NCI-H1048 (cell line): Measurements from ENCODE around the gene NR3C2.

Experiments
- DNase-seq: peaks from one replicate; lab custom pipeline; 2025; lab: John Stamatoyannopoulos, UW

Gene NR3C2

DNA sequence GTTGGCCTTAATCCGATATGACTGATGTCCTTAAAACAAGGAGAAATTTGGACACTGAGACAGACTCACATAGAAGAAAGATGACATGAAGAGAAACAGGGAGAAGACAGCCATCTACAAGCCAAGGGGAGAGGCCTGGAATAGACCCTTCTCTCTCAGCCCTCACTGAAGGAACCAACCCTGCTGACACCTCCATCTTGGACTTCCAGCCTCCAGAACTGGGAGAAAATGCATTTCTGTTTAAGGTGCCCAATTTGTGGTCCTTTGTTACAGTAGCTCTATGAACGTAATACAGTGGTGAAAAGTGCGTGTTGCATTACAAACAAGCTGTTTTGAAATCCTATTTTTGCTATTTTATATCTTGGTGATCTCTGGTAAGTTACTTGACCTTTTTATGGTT, 366.8 kb downstream of the NR3C2 start:
- DNase-seq: no peak

DNA sequence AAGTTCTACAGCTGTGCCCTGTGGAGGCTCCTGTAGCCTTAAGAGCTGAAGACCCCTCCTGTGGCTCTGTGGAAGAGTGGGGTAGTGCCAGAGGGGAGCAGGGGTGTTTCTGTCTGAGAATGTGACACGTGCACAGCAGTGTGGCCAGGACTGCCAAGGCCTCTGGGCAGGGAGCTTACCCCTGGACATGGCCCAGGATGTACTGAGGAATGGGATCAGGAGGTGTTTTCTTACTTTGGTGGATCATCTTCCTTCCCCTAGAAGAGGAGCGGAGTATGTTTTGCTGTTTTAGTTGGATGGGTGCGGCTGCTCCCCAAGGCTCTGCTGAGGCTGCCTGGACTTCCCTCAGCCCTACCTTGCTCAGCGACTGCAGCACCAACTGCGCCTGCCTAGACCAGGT, 367.8 kb downstream of the NR3C2 start:
- no peak for DNase-seq

DNA sequence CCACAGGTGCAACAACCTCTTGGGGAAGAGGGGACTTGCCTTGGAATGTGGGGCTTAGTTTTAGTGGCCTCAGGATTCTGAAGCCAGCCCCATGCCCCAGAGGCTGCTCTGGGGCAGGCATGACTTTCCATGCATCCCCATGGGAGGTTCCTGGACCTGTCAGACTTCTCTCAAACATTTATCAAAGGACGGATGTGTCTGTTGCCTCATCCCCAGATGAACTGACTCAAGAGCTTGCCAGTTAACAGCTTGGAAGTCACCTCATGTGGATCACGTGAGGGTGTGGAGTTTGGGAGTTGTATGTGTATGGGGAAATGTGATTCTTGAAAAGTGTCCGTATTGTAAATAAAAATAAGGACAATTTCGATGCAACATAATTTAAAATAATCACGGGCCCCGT, 368.9 kb downstream of the NR3C2 start:
- no peak for DNase-seq

DNA sequence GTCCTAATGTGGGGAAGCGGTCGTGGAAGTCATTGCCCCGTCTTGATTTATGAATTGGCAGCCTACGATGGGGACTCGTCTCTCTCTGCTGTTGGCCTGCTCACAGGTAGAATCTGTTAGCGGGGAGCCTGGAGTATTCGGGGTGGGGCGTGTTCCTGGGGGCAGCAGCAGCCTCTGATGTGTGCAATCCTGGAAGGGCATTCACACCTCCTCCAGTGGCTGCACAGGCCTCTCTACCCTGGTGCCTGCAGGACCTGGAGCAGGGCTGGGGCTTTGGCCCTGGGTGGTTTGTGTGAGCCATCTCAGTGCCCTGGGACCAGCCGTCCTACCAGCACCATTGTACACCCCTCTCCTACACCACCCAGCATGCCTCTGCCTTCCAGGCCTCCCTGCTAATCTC, 369.4 kb downstream of the NR3C2 start:
- no peak for DNase-seq

DNA sequence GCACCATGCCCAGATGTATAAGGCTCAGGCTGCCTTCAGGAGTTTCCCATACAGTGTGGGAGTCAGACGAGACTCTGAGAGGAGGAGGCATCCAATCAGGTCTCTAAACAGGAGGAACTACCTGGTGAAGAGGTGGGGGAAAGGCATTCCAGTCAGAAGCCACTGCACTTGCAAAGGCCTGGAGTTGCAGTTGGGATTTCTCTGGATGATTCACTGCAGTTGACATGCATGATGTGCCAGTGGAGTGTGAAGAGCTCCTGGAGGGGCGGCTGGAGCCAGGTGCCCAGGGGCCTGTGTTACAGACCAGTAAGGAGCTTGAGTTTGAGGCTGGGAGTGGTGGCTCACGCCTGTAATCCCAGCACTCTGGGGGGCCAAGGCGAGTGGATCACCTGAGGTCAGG, 371.2 kb downstream of the NR3C2 start:
- DNase-seq: no peak

DNA sequence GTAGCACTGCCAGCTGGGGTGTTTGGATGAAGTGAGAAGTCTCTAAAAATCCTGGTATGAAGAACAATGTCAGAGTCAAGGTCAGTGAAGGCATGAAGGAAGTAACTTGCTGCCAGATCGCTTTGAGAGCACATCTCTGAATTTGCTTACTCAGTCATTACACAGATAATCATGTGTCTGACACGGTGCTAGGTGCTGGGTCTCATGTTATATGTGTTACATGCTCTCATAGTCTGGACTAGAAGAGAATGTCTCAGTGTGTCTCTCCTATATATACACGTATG, 372.4 kb downstream of the NR3C2 start:
- no peak for DNase-seq

DNA sequence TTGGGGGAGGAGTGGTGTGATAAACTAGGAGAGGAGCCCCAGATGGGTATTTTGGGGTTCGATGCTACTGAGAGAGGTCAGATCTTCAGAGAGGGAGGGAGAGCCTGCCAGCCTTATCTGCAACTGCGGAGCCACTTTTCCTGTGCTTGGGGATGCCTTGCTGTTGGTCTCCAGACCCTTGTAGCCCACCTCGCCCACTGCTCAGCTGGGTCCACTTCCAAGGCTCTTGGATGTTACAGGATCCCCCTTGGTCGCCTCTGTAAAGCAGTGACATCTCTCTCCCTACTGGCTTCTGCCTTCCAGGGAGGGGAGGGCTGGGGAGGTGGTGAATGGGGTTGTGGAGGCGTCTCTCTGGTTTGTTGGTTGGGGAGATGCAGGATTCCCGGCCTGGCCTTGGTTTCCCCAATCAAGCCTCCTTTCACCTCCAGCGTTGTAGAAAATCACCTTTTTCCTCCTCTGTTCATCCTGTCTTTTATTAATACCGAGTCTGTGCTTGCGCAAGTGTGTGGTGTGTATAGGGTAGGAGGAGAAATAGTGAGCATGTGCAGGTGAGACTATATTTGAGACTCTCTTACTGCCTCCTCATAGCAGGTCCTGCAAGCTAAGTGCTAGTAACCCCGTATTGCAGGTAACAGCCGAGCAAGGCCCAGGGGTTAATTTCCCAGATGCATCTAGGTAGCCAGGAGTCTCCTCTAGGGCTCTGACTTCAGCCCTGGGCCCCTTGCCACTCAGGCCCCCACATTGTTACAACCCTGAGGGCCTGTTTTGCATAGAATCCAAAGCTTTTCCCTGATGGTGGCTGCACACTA, 372.9 kb downstream of the NR3C2 start:
- DNase-seq: no peak

DNA sequence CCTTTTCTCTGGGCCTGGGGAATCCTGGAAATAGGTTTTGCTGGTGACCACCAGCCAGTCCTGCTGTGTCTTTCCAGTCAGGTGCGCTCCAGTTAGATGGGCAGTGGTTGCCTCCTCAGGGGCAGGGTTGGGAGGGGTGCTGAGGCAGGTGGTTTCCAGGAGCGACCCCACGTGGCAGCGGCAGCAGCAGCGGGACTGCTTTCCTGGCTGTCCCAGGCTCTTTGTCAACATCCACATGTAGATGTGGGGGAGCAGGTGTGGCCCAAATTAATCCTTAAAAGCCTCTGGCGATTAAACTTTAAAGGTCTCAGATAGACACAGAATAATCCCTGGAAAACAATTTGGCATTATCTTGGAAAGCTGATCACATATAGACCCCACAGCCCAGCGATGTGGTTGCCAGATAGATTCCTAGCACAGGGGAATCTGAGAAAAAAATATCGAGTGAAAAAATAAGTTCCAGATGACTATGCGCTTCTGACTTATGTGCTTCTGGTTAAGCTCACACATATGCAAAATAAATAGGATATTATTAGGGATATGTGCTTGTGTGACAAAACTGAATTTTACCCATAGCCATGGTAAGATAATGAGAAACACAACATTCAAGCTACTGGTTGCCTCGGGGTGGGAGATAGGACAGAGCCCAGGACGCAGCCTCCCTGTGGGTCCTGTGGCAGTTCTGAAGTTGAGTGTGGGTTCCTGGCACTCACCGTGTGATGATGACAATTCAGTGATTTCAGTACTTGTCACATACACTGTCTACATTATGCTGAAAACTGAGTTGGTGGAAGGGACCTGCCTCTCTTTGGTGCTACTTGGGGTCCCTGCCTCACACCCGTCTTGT, 373.9 kb downstream of the NR3C2 start:
- DNase-seq: no peak

DNA sequence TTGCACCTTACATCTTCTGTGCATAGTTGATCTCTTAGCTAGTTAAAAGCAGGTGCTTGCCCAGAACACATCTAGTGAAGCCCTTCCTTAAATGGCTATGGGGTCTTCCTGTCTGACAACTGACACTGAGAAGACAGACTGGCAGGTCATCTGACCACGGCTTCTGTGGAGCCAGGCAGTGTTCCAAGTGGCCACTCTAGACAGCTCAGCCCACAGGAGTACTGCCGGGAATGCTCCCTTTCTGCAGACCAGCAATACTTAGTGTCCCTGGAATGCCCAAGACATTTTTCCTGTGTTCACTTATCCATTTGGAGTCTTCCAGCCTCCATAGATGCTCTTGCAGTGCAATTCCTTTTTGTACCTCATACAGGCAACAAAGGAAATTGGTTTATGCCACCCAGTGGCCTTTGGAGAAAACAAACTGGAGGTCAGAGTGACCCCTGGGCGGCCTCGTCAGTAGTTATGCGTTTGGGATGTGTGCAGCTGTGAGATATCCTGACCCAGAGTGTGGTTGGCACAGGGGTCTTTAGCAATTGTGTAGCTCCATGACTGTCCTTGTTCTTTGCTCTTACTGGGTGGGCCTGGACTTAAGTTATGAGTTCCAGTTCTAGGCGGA, 374.8 kb downstream of the NR3C2 start:
- DNase-seq: no peak

DNA sequence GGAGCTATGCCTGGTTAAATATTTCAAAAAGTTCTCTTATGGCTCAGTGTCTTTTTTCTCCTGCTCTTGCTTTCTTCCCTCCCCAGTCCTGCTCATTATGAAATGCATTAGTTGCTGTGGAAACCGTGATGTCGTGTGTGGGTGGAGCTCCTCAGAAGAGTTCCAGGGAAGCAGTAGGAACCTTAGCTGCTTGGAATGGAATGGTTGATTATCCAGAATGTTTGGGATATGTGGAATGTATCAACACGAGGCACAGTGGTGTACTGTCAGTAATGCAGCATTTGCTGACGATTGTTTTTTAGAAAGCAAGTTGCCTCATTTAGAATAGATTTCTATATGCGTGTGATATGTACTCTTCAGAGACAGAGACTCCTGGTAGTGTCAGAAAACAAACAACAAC, 377.1 kb downstream of the NR3C2 start:
- no peak for DNase-seq

DNA sequence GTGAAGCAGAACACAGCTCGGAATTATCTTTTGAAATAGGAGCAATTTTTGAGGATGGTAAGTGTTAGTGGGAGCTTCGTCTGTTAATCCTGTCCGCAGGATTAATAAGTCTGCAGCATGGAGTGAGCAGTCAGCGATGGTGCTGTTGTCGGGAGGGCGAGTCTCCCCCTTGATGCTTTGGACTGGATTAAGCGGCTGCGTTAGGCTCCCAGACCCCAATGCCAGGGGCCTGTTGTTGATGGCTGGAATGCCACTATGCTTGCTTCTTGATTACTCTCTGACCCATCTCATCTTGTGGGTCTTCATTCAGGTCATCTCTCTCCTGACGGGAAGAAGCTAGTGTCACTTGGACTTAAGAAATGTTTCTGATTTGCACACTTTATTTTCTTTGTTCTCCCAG, 377.8 kb downstream of the NR3C2 start:
- DNase-seq: no peak

DNA sequence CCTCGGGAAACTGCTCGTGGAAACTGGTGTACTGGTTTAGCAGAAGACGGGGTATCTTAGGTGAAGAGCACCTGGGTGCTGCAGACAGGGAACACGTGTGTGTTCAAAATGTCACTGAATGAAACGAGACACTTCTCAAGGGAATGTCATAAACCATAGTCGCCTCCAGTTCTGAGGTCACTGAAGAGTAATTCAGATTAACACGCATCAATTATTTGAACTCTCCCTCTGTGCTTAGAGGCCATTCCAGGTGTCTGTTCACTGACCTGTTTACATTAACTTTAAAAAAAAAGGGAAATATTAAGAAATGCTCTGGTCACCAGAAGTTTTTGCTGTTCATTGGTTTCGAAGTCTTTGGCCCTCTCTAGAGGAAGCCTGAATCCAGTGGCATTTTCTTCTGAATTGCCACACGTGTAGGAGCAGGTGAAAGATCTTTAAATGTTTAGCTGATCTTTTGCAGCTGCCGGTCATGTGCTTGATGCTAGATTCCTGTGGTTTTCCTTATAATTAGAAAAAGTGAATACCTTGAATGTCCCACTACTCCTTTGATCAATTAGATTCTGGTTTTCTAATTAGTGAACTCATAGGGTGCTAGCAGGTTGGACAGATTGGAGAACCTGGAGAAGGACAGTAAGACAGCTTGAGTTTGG, 379.8 kb downstream of the NR3C2 start:
- DNase-seq: no peak

DNA sequence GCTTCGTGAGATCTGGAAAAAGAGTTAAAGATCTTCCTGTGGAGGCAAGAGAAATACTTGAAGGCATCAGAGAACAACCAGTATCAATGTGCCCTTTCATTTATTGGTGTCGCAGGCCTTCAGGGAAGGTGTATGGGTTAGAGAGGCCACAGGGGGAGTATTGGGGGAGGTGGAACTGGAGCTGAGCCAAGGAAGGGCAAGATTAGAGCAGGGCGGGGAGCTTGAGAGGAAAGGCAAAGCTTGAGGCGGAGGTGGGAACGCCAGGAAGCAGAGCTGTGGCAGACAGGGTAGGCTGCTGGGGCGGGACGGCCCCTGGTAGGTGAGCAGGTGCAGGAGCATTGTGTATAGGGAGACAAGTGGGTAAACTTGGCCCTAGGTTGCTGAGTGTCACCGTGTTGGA, 380.4 kb downstream of the NR3C2 start:
- no peak for DNase-seq

DNA sequence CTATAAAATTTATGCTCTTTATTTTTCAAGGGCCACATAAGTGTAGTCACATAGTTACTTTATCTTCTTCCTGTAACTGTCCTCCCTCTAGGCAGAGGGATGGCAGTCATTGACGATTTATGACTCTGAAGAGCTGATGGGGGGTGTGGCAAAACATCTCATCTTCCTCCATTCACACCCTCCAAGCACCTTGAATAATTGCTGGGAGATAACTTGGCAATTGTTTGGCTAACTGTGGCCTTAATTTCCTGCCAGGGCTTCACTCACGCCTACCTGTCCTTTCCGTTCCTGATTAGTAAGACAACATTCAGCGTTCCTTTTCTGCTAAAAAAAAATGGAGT, 381.1 kb downstream of the NR3C2 start:
- no peak for DNase-seq

DNA sequence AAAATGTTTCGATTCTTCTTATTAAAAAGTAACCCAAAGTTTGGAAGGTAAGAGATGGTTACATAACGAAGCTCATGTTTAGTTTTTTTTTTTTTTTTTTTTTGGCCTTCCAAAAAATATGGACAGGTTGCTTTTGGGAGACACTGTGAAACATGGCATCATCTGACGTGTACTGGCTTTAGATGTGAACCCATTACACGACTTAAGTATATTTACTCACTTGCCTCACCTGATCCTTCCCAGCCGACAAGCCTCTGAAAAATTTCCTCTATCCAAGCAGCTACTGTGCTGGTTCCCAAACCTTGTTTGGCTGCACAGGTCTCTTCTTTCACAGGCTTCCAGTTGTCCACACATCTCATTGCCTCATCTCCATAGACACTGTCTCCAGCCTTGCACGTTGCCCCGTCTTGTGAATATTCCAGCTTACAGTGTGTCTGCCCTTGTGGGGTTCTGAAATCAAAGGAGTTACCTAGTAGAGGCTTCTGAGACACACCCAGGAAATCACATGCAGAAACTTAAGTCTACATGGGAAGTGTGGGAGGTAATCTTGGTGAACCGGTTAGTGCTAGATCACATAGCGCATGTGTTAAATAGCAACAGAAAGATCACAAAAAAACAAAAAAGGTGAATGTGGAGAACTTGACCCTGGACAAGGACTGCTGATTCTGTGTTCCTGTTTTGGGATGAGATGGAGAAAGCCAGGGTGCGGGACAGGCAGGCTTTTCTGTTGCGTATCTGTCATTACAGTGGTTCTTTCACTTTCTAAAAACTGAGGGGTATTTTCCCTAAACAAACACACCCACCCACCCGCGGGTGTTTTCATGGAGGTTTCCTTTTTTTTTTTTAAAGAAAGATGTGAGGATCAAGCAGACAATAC, 381.7 kb downstream of the NR3C2 start:
- DNase-seq: no peak

DNA sequence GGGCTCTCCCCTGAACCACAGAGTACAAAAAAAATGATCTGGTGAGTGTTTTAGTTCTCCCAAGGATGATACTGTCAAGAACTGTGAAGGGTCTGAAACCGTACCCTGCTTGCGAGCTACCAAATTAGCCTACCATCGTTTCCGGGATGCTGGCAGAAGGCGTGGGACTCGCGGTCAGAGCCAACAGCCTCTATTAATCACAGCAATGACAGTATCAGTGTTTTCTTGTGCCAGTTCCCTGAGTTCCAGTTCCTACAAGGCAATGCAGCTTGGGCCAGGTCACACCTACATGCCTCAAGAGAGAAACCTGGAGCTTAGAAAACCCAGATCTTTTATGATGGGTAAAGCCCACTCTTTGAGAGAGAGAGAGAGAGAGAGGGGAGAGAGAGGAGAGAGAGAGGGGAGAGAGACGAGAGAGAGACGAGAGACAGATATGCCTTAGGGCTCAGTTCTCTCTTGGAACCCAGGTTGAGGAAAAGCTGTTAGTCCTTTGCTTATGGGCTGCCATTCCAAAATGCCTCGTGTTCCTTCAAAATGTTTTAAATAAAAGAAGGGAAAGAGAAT, 382.5 kb downstream of the NR3C2 start:
- DNase-seq: no peak

DNA sequence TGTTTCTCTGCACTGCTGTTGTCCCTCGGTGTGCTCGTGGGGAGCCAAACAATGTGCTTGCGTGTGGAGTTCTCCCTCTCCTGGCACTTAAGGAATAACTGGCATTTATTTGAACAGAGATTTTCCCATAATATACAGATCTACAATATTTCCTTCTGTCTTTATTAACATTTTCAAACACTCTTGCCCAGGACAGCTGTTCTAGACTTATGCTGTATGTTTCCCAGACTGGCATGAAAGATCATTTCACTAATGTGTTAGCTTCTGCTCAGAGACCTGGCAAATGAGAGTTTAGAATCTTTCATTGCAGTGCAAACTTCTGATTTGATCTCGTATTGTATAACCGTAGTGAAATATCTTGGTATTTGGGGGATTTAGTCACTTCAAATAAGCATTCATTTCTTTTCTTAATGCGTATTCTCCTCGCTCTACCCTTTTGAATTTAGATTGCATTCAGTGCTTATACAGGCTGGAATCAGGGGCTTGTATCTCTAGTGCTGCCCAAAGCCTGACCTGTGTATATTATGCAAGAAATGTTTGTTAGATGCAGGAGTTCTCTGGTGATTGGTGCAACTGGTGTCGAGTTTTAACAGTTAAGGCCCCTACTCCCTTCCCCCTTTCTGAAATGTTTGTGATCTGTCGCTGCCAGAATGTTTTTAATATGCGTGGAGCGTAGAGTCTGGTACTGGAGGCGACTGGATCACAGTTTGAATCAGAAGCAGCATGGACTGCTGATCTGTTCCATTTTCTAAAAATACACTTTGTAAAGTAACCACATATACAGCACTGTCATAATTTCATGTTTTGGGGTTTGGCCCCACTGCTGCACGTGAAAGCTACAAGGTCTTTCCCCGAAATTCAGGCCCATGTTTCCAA, 384.0 kb downstream of the NR3C2 start:
- no peak for DNase-seq

DNA sequence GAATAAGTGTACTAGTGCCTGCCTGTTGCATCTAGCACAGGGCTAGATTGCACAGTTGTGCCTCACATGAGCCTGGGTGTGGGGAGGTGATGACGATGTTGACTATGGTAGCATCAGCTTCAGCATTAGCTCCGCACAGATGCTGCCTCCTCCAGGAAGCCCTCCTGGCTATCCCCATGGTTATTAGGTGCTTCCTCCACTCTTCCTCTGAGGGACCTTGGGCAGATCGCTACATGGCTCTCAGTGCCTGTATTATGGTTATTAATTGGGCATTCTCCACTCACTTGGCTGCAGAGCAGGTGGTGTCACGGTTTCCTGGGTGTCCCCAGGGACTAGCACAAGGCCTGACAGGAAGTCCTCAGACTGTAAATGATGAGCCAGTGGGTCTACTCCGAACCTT, 384.7 kb downstream of the NR3C2 start:
- DNase-seq: no peak

DNA sequence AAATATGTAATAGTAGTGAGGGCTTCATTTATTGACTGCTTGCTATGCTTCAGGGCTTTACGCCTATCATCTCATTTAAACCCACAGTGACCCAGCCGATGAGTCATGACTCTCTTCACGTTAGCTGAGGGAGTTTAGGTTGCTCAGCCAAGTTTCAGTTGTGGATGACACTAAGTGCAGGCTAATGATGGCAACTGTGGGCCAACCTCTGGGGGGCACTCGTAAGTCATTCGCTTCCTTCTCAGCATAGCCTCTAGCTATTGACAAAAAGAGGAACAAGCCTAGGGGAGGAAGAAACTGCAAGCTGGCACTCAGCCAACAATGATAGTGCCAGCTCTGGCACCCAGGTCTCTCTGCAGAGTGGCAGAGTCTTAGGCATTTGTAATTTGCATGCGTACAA, 385.3 kb downstream of the NR3C2 start:
- no peak for DNase-seq

DNA sequence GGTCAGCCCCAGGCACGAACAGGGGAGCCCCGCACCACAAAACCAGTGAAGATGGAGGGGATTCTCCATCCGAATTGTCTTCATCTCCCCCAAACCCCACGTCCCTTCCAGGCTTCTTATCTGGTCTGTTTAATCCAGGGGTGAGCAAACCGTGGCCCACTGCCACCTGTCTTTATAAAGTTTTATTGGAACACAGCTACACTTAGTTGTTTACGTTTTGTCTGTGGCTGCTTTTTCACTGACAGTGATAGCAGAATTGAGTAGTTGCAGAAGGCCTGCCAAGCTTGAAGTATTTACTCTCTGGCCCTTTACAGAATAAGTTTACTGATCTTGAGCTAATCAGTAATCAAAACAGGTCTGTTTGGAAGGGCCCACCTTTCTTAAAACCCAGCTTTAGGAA, 386.4 kb downstream of the NR3C2 start:
- no peak for DNase-seq

DNA sequence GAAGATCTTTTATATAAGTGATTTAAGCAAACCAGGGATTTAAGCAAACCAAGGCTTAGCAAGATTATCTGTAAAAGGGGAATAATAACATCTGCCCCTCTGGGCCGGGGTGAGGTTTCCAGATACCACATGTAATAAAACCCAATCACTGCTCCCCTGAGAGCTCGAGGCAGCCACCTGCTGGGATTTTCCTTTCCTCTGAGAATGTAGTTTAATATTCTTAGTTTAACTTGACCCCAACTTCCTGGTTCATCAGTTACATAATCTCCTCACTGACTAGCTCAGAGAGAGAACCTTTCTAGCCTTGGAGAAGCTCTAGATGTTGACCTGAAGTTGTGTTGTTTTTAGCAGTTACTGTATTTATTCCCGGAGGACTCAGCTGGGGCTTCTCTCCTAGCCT, 387.9 kb downstream of the NR3C2 start:
- DNase-seq: no peak
